Measurements from ENCODE around the gene KATNB1.

GRCh38 chr16:57727610-57728009 lies 8.0 kb upstream of the KATNB1 start:
- TF ChIP-seq EZH2phosphoT487 (IDR thresholded peaks at IDR 0.05; ENCODE audit: borderline replicate concordance, low read length) (no peak), CTCF (conservative IDR thresholded peaks at IDR 0.05; ENCODE audit: low read depth, low read length) (no peak; the same call in 1 of the 2 replicates), EZH2 (IDR thresholded peaks at IDR 0.05; ENCODE audit: low read length, unreplicated experiment) (no peak)
